WERI-Rb-1 (cell line): ENCODE data around the gene LBH.

Experiments
- DNase-seq: peaks from one replicate; pipeline ENCODE4 v3.0.0-alpha.2; 2020
- H3K27ac ChIP-seq: fragments of 250-450 bp; sonication (Bioruptor Pico); 2 replicates; pipeline ENCODE4 v1.5.1; 2020; ENCODE audit warnings: mild to moderate bottlenecking, moderate library complexity
- H3K27me3 ChIP-seq: fragments of 250-450 bp; sonication (Bioruptor Pico); 2 replicates; pipeline ENCODE4 v1.5.1; 2021; ENCODE audit warnings: mild to moderate bottlenecking, low read depth, moderate library complexity; ENCODE audit not compliant: insufficient read depth, severe bottlenecking
- H3K36me3 ChIP-seq: fragments of 250-450 bp; sonication (Bioruptor Pico); 2 replicates; pipeline ENCODE4 v1.5.1; 2020; ENCODE audit warnings: mild to moderate bottlenecking, moderate library complexity
- H3K4me3 ChIP-seq: 2 replicates; pipeline ENCODE4 v1.5.1; 2011; ENCODE audit warnings: low read depth, mild to moderate bottlenecking, control low read depth, low read length
- H3K9me3 ChIP-seq: fragments of 250-450 bp; sonication (Bioruptor Pico); 2 replicates; pipeline ENCODE4 v1.5.1; 2021; ENCODE audit warnings: mild to moderate bottlenecking, moderate library complexity; ENCODE audit not compliant: severe bottlenecking
- CTCF ChIP-seq: IDR thresholded peaks from 2 replicates; pipeline ENCODE4 v1.5.1; 2011; ENCODE audit warnings: low read depth, mild to moderate bottlenecking, control low read depth, inconsistent platforms, low read length

Gene LBH

GRCh38 chr2:30191819-30192271 is 39.5 kb upstream of the LBH start:
- no peak overlapping the region for H3K4me3 ChIP-seq
- TF ChIP-seq CTCF: no peak

GRCh38 chr2:30192314-30192713 is 39.0 kb upstream of the LBH start:
- no peak for DNase-seq
- no peaks in the 10 kb centered on the region for H3K27me3 ChIP-seq
- H3K9me3 ChIP-seq: peaks cover 5% of the 10 kb centered on the region
- H3K27ac ChIP-seq: no peak overlapping the region
- no peaks in the 10 kb centered on the region for H3K36me3 ChIP-seq
- TF ChIP-seq CTCF: no peak
- no peak overlapping the region for H3K4me3 ChIP-seq

More at GRCh38 chr2:30191819-30192271, 39.5 kb upstream of the LBH start:
- DNase-seq: peak; percentile 3
- no peaks in the 10 kb centered on the region for H3K27me3 ChIP-seq
- H3K36me3 ChIP-seq: no peaks in the 10 kb centered on the region
- peaks cover 5% of the 10 kb centered on the region for H3K9me3 ChIP-seq
- no peak overlapping the region for H3K27ac ChIP-seq

- Histone ChIP-seq H3K4me3 (no peak overlapping the region), H3K36me3 (no peaks in the 10 kb centered on the region), H3K9me3 (peaks cover 5% of the 10 kb centered on the region), H3K27me3 (no peaks in the 10 kb centered on the region), H3K27ac (no peak overlapping the region)
- no peak for TF ChIP-seq CTCF
- peak; percentile 12 for DNase-seq
Observed at GRCh38 chr2:30193104-30193681, 38.1 kb upstream of the LBH start.

GRCh38 chr2:30194421-30194820 is 36.9 kb upstream of the LBH start:
- TF ChIP-seq CTCF: no peak
- peak; percentile 14 for DNase-seq
- no peak overlapping the region for H3K27ac ChIP-seq

GRCh38 chr2:30195016-30195415 is 36.3 kb upstream of the LBH start:
- no peak overlapping the region for H3K27ac ChIP-seq
- H3K36me3 ChIP-seq: no peaks in the 10 kb centered on the region
- H3K27me3 ChIP-seq: no peaks in the 10 kb centered on the region
- TF ChIP-seq CTCF: no peak
- DNase-seq: peak; percentile 2
- H3K9me3 ChIP-seq: peaks cover 3% of the 10 kb centered on the region
- no peak overlapping the region for H3K4me3 ChIP-seq

More at GRCh38 chr2:30194421-30194820, 36.9 kb upstream of the LBH start:
- no peaks in the 10 kb centered on the region for H3K27me3 ChIP-seq
- peaks cover 5% of the 10 kb centered on the region for H3K9me3 ChIP-seq
- H3K4me3 ChIP-seq: no peak overlapping the region
- H3K36me3 ChIP-seq: no peaks in the 10 kb centered on the region
